ENCODE data around the gene GLT8D2.

DNA sequence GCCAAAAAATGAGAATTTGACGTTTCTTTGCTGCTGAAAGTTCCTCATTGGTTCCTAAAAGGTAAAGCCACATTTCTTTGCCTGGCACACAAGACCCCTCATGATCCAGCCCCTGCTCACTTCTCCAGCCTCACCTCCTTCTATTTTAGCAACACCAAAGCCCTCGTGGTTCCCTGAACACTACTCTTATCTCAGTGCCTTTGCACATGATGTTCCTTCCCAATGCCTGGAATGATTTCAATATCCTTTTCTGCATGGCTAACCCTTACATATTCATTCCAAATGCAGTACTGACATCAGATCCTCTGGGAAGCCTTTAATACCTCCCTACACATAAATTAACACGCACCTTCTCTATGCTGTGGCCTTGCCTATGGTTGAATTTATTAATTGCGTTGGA lies 39.9 kb downstream of the GLT8D2 start:
- TF ChIP-seq POLR2A (IDR thresholded peaks at IDR 0.05): no peak
- TF ChIP-seq, protein P1, sequence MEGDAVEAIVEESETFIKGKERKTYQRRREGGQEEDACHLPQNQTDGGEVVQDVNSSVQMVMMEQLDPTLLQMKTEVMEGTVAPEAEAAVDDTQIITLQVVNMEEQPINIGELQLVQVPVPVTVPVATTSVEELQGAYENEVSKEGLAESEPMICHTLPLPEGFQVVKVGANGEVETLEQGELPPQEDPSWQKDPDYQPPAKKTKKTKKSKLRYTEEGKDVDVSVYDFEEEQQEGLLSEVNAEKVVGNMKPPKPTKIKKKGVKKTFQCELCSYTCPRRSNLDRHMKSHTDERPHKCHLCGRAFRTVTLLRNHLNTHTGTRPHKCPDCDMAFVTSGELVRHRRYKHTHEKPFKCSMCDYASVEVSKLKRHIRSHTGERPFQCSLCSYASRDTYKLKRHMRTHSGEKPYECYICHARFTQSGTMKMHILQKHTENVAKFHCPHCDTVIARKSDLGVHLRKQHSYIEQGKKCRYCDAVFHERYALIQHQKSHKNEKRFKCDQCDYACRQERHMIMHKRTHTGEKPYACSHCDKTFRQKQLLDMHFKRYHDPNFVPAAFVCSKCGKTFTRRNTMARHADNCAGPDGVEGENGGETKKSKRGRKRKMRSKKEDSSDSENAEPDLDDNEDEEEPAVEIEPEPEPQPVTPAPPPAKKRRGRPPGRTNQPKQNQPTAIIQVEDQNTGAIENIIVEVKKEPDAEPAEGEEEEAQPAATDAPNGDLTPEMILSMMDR (IDR thresholded peaks at IDR 0.05): no peak

Measured in testis (tissue), 2 donors.